Memory B cell (primary cell): ENCODE measurements around the gene GULP1.

Source experiments
- ATAC-seq: fragments of 150-1000 bp; cut with Tn5 transposase; 2 replicates; pipeline ENCODE4 v1.10.0; 2021; ENCODE audit warnings: low read depth, mild to moderate bottlenecking, moderate library complexity
- DNase-seq, 2 donors: peaks; one replicate each; pipeline ENCODE4 v3.0.0; 2022; ENCODE audit warnings: low spot score in 2 of 2
- H3K27ac Mint-ChIP-seq: one replicate; pipeline ENCODE4 v1.8.0; 2022; ENCODE audit warnings: mild to moderate bottlenecking, moderate library complexity, mixed read lengths
- H3K27me3 Mint-ChIP-seq: one replicate; pipeline ENCODE4 v1.8.0; 2022; ENCODE audit warnings: mixed read lengths
- H3K36me3 Mint-ChIP-seq: one replicate; pipeline ENCODE4 v1.8.0; 2022; ENCODE audit warnings: mild to moderate bottlenecking, mixed read lengths
- H3K4me1 Mint-ChIP-seq: one replicate; pipeline ENCODE4 v1.8.0; 2022; ENCODE audit warnings: mixed read lengths
- H3K4me3 Mint-ChIP-seq: one replicate; pipeline ENCODE4 v1.8.0; 2022; ENCODE audit warnings: mild to moderate bottlenecking, moderate library complexity, mixed read lengths
- H3K9me3 Mint-ChIP-seq: one replicate; pipeline ENCODE4 v1.8.0; 2022; ENCODE audit warnings: mixed read lengths

Gene GULP1

DNA sequence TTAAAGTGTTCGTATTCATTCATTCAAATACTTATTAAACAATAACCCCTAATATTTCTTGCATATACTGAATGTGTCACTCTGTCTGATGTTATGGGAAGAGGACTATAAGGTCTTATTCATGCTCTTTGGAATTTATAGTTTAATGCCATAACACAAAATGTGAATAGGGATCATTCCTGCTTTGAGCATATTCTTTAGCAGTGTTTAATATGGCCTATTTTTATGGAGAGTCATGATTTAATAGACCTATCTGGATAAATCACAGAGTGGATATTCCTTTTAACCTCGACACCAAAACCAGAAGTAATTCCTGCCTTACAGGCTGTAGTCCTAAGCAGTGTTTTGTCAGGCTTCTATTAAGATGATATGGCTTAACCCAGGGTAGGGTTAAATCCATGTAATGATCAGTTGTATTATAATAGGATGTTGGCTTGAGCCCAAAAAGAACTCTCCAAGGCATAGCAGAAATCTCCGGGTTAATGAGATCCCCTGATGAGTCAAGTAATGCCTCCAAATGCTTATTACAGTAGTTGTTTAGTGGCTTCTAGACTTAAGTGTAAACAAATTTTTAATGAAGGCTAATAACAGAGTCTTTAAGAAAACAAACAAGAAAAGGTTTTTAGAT, 54.3 kb downstream of the GULP1 start:
- DNase-seq (no peak), ATAC-seq (no peak)
- H3K36me3 Mint-ChIP-seq: no peaks in the 10 kb centered on the region
- H3K27ac Mint-ChIP-seq: no peak overlapping the region
- no peak overlapping the region for H3K4me3 Mint-ChIP-seq
- H3K9me3 Mint-ChIP-seq: no peaks in the 10 kb centered on the region
- no peaks in the 10 kb centered on the region for H3K27me3 Mint-ChIP-seq
- no peaks in the 10 kb centered on the region for H3K4me1 Mint-ChIP-seq

DNA sequence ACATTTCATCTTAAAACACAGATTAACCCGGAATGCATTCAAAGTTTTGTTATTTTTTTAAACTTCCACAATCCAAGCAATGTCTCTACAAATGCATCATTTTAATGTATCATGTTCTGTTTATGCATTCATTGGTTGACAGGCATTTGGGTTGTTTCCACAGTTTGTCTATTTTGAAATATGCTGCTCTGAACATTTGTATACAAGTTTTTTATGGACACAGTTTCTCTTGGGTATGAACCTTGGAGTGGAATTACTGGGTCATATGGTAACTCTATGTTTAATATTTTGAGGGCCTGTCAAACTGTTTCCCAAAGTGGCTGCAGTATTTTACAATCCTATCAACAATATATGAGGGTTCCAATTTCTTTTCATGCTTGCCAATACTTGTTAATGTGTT, 57.3 kb downstream of the GULP1 start:
- Mint-ChIP-seq H3K4me1 (no peaks in the 10 kb centered on the region), H3K27ac (no peak overlapping the region), H3K27me3 (no peaks in the 10 kb centered on the region), H3K4me3 (no peak overlapping the region), H3K36me3 (no peaks in the 10 kb centered on the region), H3K9me3 (no peaks in the 10 kb centered on the region)
- DNase-seq (no peak), ATAC-seq (no peak)

DNA sequence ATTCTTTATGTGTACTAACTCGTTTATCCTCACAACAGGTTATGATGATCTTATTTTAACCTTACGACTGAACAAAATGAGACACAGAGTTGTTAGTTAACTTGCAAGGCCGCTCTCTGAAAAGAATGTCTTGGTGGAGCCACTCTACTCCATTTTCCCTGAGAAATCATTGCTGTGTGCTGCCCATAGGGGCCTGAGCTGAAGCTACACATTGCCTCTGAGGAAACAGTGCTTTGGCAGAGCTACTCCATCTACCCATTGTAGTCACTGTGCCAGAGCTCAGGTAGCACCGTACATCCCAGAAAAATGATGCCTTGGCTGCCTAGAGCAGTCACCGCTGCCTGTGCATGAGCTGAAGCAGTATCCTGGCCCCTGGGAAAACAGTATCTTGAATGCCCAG, 61.6 kb downstream of the GULP1 start:
- H3K9me3 Mint-ChIP-seq: peaks cover 3% of the 10 kb centered on the region
- DNase-seq: no peak
- no peak overlapping the region for H3K27ac Mint-ChIP-seq
- ATAC-seq: no peak
- H3K27me3 Mint-ChIP-seq: no peaks in the 10 kb centered on the region
- H3K4me3 Mint-ChIP-seq: no peak overlapping the region
- no peaks in the 10 kb centered on the region for H3K36me3 Mint-ChIP-seq
- no peaks in the 10 kb centered on the region for H3K4me1 Mint-ChIP-seq

DNA sequence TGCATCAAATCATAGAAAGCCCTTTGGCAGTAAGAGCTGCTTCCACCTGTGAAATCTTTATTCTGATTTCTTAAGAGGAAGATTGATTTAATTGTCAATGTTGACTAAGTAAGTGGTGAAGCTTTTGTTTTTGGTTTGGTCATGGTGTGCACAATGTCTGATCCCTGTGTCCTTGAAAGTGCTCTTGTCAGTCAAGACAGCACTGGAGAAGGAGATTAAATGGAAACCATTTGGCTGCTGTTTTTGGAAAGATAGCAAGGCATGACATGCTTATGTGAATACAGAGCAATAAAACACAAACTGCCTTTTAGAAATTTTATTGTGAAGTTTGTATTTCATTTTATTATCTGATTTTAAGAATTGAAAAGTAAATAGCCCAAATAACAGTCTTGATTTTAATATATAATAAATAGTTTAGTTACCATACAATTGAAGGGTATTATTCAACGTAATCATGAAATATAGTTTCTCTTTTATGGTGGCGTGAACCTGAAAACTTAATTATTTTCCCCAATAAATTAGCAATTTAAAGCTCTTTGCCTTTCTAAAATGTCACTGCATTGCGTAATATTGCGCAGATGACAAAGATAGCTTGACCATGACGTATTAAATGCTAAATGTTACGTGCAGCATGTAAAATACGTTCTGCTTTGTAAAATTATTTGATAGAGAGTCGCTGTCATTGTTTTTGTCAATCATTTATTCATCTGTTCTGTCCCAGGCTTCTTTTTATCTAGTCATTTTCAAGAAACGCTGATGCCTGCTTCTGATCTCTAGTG, 69.0 kb downstream of the GULP1 start:
- Mint-ChIP-seq H3K36me3 (no peaks in the 10 kb centered on the region), H3K27ac (no peak overlapping the region), H3K4me1 (no peaks in the 10 kb centered on the region)

DNA sequence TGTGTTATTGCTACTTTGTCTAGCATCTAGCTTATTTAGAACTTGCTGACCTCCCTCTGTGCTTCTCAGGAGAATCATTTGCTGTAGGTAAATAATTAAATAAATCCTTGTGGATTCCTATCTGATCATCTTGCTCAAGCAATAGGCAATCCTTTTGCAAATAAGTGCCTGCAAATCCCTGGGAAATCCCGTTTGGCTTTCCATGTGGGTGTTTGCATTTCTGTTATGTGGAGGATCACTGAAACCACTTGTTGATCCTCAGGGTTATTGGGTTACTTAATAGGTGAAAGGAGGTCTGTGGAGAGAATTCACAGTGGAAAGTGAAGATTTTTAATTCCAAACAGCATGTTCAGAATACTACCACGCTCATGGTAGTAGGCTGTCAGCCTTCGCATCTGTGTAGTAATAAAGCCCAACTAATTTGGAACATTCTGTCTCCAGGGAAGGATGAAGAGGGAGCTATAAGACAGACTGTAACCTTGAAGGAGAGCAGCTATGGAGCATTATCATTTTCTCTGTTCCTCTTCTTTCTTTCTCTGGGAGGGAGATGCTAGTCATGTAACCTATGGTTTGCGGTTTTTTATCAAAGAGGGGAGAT, 72.5 kb downstream of the GULP1 start:
- Mint-ChIP-seq H3K9me3 (peaks cover 2% of the 10 kb centered on the region), H3K27ac (no peak overlapping the region), H3K4me3 (no peak overlapping the region), H3K27me3 (no peaks in the 10 kb centered on the region), H3K4me1 (no peaks in the 10 kb centered on the region), H3K36me3 (no peaks in the 10 kb centered on the region)
- ATAC-seq (no peak), DNase-seq (no peak)

More for the DNA sequence above, 69.0 kb downstream of the GULP1 start:
- ATAC-seq (no peak), DNase-seq (no peak)
- Mint-ChIP-seq H3K4me3 (no peak overlapping the region), H3K27me3 (no peaks in the 10 kb centered on the region), H3K9me3 (peaks cover 1% of the 10 kb centered on the region)

DNA sequence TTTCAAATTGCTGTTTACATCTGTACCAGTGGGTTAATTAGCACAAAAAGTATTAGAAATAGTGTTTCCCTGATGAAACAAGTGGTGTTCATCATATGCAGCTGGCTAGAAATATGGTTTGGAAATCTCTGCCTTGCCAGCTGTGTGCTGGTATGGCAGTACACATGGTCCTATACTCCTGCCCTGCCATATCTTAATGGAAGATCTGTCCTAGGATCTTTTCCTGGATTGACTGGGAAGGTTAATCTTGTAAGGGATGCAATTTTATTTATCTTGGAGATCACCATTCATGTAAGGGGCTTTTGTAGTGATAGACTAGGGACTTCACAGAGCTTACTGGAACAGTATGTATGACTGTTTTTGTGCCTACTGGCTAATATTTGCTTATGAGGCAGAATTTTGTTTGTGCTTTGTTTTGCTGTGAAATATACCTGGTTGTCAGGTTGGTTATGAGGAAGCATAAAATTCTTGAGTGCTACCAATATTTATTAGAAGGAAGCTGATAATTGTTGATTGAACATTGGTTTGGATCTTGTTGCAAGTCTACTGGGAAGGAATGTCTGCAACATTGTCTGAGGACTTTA, 73.5 kb downstream of the GULP1 start:
- no peak for ATAC-seq
- H3K4me3 Mint-ChIP-seq: no peak overlapping the region
- DNase-seq: no peak
- no peaks in the 10 kb centered on the region for H3K36me3 Mint-ChIP-seq
- no peaks in the 10 kb centered on the region for H3K4me1 Mint-ChIP-seq
- no peaks in the 10 kb centered on the region for H3K27me3 Mint-ChIP-seq
- peaks cover 2% of the 10 kb centered on the region for H3K9me3 Mint-ChIP-seq
- H3K27ac Mint-ChIP-seq: no peak overlapping the region

DNA sequence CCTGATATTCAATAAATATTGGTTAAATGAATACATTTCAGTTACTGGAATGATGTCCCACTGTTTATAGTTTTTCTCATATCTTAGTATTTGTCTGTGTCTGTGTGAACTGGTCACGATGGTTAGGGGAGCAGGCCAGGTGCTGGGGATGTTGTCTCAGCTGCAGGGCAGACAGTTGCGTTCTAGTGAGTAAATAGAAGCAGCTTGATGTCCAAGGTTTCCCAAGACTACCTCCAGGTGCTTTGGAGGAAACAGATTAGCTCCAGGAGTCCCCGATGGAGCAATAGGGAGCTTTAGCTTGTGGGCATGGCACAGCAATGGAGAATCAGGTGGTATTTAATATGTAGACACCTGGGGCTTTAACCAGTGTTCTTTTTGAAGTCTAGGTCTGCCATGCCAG, 75.5 kb downstream of the GULP1 start:
- DNase-seq (no peak), ATAC-seq (no peak)
- Mint-ChIP-seq H3K4me1 (no peaks in the 10 kb centered on the region), H3K36me3 (no peaks in the 10 kb centered on the region), H3K9me3 (peaks cover 1% of the 10 kb centered on the region), H3K4me3 (no peak overlapping the region), H3K27me3 (no peaks in the 10 kb centered on the region), H3K27ac (no peak overlapping the region)

DNA sequence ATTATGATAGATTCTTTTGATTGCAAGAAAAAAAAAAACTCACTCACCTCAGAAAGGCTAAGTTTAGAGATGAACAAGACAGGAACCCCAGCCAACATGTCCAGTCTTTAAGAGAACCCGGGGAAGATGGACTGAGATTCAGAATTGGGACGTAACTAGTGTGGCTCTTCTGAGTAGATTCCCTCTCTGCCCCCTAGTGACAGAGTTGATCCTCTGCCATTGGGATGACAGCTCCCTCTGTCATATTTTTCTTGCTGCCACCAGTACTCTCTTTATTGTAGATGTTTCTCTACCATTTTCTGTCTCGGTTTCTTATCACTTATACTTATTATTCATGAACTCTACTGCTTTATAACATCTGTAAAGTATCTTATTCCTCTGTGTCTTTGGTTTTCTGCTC, 77.7 kb downstream of the GULP1 start:
- Mint-ChIP-seq H3K9me3 (peaks cover 1% of the 10 kb centered on the region), H3K4me3 (no peak overlapping the region), H3K36me3 (no peaks in the 10 kb centered on the region), H3K27me3 (no peaks in the 10 kb centered on the region), H3K4me1 (no peaks in the 10 kb centered on the region), H3K27ac (no peak overlapping the region)
- DNase-seq (no peak), ATAC-seq (no peak)

DNA sequence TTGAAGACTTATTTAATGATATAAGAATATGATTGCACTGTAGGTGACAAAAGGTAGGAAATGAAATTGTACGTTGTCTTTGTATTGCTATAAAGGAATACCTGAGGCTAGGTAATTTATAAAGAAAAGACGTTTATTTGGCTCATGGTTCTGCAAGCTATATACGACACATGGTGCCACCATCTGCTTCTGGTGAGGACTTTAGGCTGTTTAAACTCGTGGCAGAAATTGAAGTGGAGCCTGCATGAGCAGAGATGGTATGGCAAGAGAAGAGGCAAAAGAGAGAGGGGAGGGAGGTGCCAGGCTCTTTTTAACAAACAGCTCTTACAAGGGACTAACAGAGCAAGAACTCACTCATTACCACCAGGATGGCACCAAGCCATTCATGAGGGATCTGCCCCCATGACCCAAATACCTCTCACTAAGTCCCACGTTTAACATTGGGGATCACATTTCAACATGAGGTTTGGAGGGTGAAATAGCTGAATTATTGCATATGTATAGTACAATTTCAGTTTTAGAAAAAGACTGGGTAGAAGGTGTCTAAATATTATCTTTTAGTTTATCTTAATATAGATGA, 86.8 kb downstream of the GULP1 start:
- H3K9me3 Mint-ChIP-seq: peaks cover 2% of the 10 kb centered on the region

DNA sequence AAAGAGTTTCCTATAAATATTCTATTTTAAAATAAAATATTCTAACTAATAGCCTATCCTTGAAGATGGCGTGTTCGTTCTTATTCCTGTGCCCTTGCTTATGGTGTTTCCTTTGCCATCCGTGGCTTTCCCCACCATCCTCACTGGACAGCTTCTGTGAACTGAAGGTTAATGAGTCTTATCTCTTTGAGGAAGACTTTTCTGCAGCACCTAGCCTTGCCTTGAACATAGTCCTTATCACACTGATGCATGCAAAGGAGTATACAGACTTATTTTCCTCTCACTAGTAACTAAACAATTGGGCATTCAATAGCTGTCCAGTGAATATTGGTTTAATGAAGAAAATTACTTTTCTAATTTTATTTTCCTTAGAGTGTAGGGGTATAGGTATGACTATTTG, 88.1 kb downstream of the GULP1 start:
- ATAC-seq: no peak
- no peak for DNase-seq
- H3K4me1 Mint-ChIP-seq: no peaks in the 10 kb centered on the region
- no peak overlapping the region for H3K27ac Mint-ChIP-seq
- H3K4me3 Mint-ChIP-seq: no peak overlapping the region
- H3K27me3 Mint-ChIP-seq: no peaks in the 10 kb centered on the region
- peaks cover 1% of the 10 kb centered on the region for H3K36me3 Mint-ChIP-seq
- peaks cover 6% of the 10 kb centered on the region for H3K9me3 Mint-ChIP-seq

More for the DNA sequence above, 86.8 kb downstream of the GULP1 start:
- DNase-seq (no peak), ATAC-seq (no peak)
- Mint-ChIP-seq H3K27ac (no peak overlapping the region), H3K4me3 (no peak overlapping the region), H3K4me1 (no peaks in the 10 kb centered on the region), H3K27me3 (no peaks in the 10 kb centered on the region), H3K36me3 (no peaks in the 10 kb centered on the region)

DNA sequence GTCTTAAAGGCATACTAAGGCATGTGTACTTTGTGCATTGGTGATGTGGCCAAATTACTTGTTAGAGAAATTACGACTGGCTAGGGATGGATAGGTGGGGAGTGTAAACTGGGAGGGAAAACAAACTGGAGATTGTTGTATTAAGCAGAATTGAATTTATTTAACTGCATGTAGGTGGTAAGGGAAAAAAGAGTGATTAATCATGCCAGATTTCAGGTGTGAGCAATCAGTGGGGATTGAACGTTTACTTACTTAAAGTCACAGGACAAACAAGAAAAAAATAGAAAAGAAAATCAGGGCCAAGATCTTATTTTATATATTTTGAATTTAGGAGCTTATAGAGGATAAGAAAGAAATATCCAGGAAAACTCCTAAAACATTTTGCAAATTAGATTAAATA, 88.6 kb downstream of the GULP1 start:
- Mint-ChIP-seq H3K36me3 (peaks cover 1% of the 10 kb centered on the region), H3K4me3 (no peak overlapping the region), H3K27ac (no peak overlapping the region), H3K4me1 (no peaks in the 10 kb centered on the region), H3K27me3 (no peaks in the 10 kb centered on the region), H3K9me3 (peaks cover 6% of the 10 kb centered on the region)
- ATAC-seq: no peak
- no peak for DNase-seq

DNA sequence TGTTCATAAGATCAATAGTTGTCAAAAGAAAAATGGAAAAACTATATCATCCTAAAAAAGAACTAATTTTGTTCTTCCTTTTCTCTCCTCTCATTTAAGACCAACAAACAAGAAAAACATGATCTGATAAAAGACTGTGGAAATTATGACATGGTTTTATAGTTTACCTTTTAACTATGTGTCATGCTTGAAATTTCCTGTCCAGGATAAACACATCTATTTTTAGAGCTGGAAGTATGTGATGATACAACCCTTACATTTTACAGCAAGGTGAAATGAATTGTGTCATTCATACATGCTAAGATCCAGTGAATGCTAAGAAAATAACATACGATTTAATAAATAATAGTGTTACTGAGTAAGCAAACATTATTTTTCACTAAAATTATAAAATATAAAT, 89.9 kb downstream of the GULP1 start:
- peaks cover 1% of the 10 kb centered on the region for H3K36me3 Mint-ChIP-seq
- no peak overlapping the region for H3K27ac Mint-ChIP-seq
- no peak overlapping the region for H3K4me3 Mint-ChIP-seq
- no peaks in the 10 kb centered on the region for H3K27me3 Mint-ChIP-seq
- DNase-seq (no peak), ATAC-seq (no peak)
- peaks cover 6% of the 10 kb centered on the region for H3K9me3 Mint-ChIP-seq
- no peaks in the 10 kb centered on the region for H3K4me1 Mint-ChIP-seq

DNA sequence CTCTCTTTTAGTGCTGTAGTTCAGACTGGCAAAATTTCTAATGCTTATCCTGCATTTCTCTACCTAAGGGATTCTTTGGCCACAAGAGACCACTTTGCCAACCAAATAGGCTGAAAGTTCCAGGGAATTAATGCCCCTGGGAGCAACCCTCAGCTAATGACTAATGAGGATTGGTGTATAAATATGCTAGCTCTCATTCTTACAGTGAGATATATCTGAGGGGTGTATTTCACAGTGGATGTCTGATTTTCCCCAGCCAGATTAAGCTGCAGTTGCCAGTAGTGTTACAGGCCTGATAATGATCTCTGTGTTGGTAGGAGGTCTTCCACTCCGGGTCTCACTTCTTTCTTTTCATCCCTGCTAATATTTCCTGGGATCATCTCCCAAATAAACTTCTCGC, 90.4 kb downstream of the GULP1 start:
- H3K27ac Mint-ChIP-seq: no peak overlapping the region
- no peak for ATAC-seq
- no peak overlapping the region for H3K4me3 Mint-ChIP-seq
- H3K36me3 Mint-ChIP-seq: peaks cover 1% of the 10 kb centered on the region
- H3K27me3 Mint-ChIP-seq: no peaks in the 10 kb centered on the region
- no peaks in the 10 kb centered on the region for H3K4me1 Mint-ChIP-seq
- peaks cover 6% of the 10 kb centered on the region for H3K9me3 Mint-ChIP-seq
- DNase-seq: no peak

DNA sequence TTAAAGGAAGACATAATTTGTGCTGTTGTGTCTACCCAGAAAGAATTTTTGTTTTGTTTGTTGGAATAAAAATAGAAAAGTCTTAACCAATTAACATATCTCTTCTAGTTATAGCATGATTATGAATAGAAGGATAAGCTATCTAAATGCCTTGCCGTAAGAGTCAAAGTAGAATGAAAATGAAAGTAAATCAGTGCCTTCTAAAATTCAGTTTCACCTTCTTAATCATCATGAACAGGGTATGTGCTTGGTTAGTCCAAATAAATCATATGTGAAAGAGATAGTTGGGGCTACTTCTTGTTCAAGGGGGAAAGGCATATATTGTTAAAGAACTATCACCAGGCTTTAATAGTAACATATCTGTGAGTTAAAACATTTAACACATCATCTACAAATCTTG, 91.5 kb downstream of the GULP1 start:
- ATAC-seq (no peak), DNase-seq (no peak)
- peaks cover 1% of the 10 kb centered on the region for H3K36me3 Mint-ChIP-seq
- no peaks in the 10 kb centered on the region for H3K27me3 Mint-ChIP-seq
- H3K4me1 Mint-ChIP-seq: no peaks in the 10 kb centered on the region
- H3K27ac Mint-ChIP-seq: no peak overlapping the region
- no peak overlapping the region for H3K4me3 Mint-ChIP-seq
- H3K9me3 Mint-ChIP-seq: peaks cover 6% of the 10 kb centered on the region
